Nephron progenitor cell (in vitro differentiated cells): ENCODE data around the gene TMEM212.
"Not testable (repeated sequence)": the region's sequence is repeated elsewhere in the genome, so short reads cannot be mapped to it uniquely, and the experiment has no call there.

Source experiments
- DNase-seq: peaks from one replicate; pipeline ENCODE4 v3.0.0; 2021
- H3K27ac Mint-ChIP-seq: 2 replicates; pipeline ENCODE4 v1.8.0; 2021; ENCODE audit warnings: mild to moderate bottlenecking, moderate library complexity, mixed read lengths
- H3K27me3 Mint-ChIP-seq: 2 replicates; pipeline ENCODE4 v1.8.0; 2021; ENCODE audit warnings: mild to moderate bottlenecking, low read depth, mixed read lengths; ENCODE audit not compliant: poor library complexity
- H3K36me3 Mint-ChIP-seq: 2 replicates; pipeline ENCODE4 v1.8.0; 2021; ENCODE audit warnings: low read depth, mixed read lengths
- H3K4me1 Mint-ChIP-seq: 2 replicates; pipeline ENCODE4 v1.8.0; 2021; ENCODE audit warnings: mixed read lengths
- H3K4me3 Mint-ChIP-seq: 2 replicates; pipeline ENCODE4 v1.8.0; 2021; ENCODE audit warnings: mild to moderate bottlenecking, moderate library complexity, mixed read lengths
- H3K9me3 Mint-ChIP-seq: 2 replicates; pipeline ENCODE4 v1.8.0; 2021; ENCODE audit warnings: mild to moderate bottlenecking, moderate library complexity, mixed read lengths
- CTCF ChIP-seq: fragments of 200-600 bp; sonication (generic); IDR thresholded peaks from 2 replicates; pipeline ENCODE4 v1.5.0; 2021; ENCODE audit warnings: antibody characterized with exemption

The TMEM212 gene

GRCh38 chr3:171904829-171905228 lies 61.7 kb downstream of the TMEM212 start:
- no peak overlapping the region for H3K27ac Mint-ChIP-seq
- H3K27me3 Mint-ChIP-seq = peaks cover 4% of the 10 kb centered on the region

GRCh38 chr3:171906503-171906902 lies 63.4 kb downstream of the TMEM212 start:
- peaks cover 10% of the 10 kb centered on the region for H3K4me1 Mint-ChIP-seq
- not testable (repeated sequence) for DNase-seq
- H3K9me3 Mint-ChIP-seq = peaks cover 46% of the 10 kb centered on the region

More at GRCh38 chr3:171904829-171905228, 61.7 kb downstream of the TMEM212 start:
- Mint-ChIP-seq H3K4me3 (no peak overlapping the region), H3K36me3 (peaks cover 11% of the 10 kb centered on the region), H3K4me1 (peaks cover 10% of the 10 kb centered on the region), H3K9me3 (peaks cover 30% of the 10 kb centered on the region)
- no peak for DNase-seq
- TF ChIP-seq CTCF = no peak

GRCh38 chr3:171906951-171907676 lies 64.0 kb downstream of the TMEM212 start:
- DNase-seq = no peak
- Mint-ChIP-seq H3K4me3 (no peak overlapping the region), H3K9me3 (peaks cover 51% of the 10 kb centered on the region)

More at GRCh38 chr3:171906503-171906902, 63.4 kb downstream of the TMEM212 start:
- not testable (repeated sequence) for H3K4me3 Mint-ChIP-seq, H3K27ac Mint-ChIP-seq, H3K27me3 Mint-ChIP-seq, H3K36me3 Mint-ChIP-seq

GRCh38 chr3:171907761-171908160 lies 64.6 kb downstream of the TMEM212 start:
- Mint-ChIP-seq H3K4me1 (peaks cover 6% of the 10 kb centered on the region), H3K27me3 (no peaks in the 10 kb centered on the region), H3K4me3 (no peak overlapping the region), H3K36me3 (peaks cover 6% of the 10 kb centered on the region), H3K27ac (no peak overlapping the region), H3K9me3 (peaks cover 51% of the 10 kb centered on the region)
- no peak for DNase-seq
- no peak for TF ChIP-seq CTCF

More at GRCh38 chr3:171906951-171907676, 64.0 kb downstream of the TMEM212 start:
- no peaks in the 10 kb centered on the region for H3K27me3 Mint-ChIP-seq
- no peak for TF ChIP-seq CTCF
- H3K27ac Mint-ChIP-seq = no peak overlapping the region
- peaks cover 6% of the 10 kb centered on the region for H3K4me1 Mint-ChIP-seq
- H3K36me3 Mint-ChIP-seq = peaks cover 6% of the 10 kb centered on the region

- Mint-ChIP-seq H3K27ac (no peak overlapping the region), H3K4me1 (peaks cover 6% of the 10 kb centered on the region), H3K4me3 (no peak overlapping the region), H3K27me3 (no peaks in the 10 kb centered on the region), H3K36me3 (peaks cover 6% of the 10 kb centered on the region), H3K9me3 (peaks cover 55% of the 10 kb centered on the region)
- TF ChIP-seq CTCF = no peak
- DNase-seq = no peak
Measured at GRCh38 chr3:171908731-171909130, 65.6 kb downstream of the TMEM212 start.
